RWPE1 (cell line): ENCODE data around the gene KCTD16.

Source experiments
- CTCF ChIA-PET: fragments of 350-600 bp; sonication (Branson Sonifier 250); formaldehyde crosslinking; extraction: SDS; loops from one replicate; lab custom pipeline; 2021; lab: Yijun Ruan, JAX
- POLR2A ChIA-PET: fragments of 400-600 bp; formaldehyde crosslinking; extraction: SDS; loops from one replicate; lab custom pipeline; 2020; ENCODE audit warnings: antibody characterized with exemption; ENCODE audit not compliant: low non-redundant PET; lab: Yijun Ruan, JAX
- DNase-seq: peaks from one replicate; pipeline ENCODE4 v3.0.0; 2012; ENCODE audit warnings: low spot score
- H3K27ac ChIP-seq: fragments of 450-650 bp; 2 replicates; pipeline ENCODE4 v1.5.1; 2017
- TF ChIP-seq, protein P1 (sequence below): fragments of 450-650 bp; conservative IDR thresholded peaks from 2 replicates; pipeline ENCODE4 v1.5.1; 2017; ENCODE audit warnings: low read depth, mild to moderate bottlenecking

The KCTD16 gene

DNA sequence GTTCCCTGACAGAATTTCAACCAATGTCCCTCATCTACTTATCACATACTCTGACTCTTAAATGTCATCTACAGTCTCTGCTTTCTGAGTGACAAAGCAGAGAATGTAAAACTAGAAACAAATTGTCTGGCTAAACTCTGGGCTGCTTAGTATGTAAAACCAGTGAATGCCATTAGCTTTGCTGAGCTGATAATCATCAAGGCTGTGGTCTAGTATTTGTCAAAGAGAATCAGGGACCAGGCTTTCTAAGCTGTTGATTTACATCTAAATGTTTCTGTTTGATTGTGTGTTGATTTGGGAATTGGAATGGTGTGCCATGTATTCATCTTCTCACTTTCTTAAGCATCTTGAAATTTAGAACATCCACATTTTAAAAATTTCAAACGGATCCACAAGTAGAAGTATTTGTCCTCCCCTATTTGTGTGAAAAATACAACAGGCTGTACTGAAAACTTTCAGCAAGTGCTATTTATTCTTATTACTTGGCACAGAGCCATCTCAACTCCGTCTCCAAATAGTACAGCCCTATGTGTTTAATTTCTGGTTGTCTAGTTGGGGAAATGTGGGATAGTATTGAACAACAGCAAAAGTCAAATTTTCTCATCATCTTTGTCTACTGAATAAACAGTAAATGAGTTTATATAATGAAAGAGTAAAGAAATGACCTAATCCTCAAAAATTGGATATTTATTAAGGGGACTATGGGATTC lies 251.5 kb downstream of the KCTD16 start:
- CTCF ChIA-PET = no interaction called here
- POLR2A ChIA-PET = no interaction called here
- no peak for DNase-seq
- no peak overlapping the region for H3K27ac ChIP-seq
- TF ChIP-seq, protein P1, sequence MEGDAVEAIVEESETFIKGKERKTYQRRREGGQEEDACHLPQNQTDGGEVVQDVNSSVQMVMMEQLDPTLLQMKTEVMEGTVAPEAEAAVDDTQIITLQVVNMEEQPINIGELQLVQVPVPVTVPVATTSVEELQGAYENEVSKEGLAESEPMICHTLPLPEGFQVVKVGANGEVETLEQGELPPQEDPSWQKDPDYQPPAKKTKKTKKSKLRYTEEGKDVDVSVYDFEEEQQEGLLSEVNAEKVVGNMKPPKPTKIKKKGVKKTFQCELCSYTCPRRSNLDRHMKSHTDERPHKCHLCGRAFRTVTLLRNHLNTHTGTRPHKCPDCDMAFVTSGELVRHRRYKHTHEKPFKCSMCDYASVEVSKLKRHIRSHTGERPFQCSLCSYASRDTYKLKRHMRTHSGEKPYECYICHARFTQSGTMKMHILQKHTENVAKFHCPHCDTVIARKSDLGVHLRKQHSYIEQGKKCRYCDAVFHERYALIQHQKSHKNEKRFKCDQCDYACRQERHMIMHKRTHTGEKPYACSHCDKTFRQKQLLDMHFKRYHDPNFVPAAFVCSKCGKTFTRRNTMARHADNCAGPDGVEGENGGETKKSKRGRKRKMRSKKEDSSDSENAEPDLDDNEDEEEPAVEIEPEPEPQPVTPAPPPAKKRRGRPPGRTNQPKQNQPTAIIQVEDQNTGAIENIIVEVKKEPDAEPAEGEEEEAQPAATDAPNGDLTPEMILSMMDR = no peak

DNA sequence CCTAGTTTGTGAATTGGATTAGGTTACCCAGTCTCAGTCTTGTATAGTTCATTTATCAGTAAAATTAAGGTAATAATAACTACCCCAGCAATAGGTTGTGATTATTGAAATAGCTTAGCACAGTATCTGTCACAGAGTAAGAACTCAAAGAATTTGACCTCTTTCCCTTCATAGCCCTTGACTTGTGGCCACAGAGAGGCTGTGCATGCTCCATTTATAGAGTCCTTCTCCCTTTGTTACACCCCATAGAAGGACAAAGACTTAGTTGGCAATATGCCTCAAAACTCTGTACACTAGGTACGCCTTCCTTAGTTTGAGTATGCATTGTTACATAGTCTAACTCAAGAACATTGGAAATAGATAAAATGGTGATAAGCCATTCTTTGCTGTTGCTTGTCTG lies 257.2 kb downstream of the KCTD16 start:
- ChIA-PET CTCF (interaction anchor here (0.9 kb wide), 1 partner anchor 11 kb away, joined by 4 read pairs; no protein-coding TSS in a partner anchor), POLR2A (no interaction called here)
- DNase-seq = no peak
- no peak overlapping the region for H3K27ac ChIP-seq
- TF ChIP-seq, protein P1 = no peak

DNA sequence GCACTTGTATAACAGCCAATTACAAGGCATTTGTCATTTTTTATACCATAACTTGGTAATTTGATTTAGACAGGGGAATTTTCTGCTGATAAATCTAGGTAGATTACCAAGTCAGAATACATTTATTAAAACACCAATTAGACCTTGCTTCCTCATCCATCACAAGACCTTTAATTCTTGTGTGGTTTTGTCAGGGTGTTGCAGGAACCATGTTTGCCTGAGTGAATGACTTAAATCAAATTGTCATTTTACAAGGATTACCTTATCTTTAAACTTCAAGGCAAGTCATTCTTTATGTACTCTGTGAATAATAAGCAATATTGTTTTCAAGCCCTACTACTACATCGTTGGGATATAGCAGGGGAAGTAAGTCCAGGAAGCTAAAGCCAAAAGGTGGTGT lies 257.7 kb downstream of the KCTD16 start:
- no peak overlapping the region for H3K27ac ChIP-seq
- CTCF ChIA-PET = no interaction called here
- TF ChIP-seq, protein P1 = no peak
- no peak for DNase-seq
- POLR2A ChIA-PET = no interaction called here

DNA sequence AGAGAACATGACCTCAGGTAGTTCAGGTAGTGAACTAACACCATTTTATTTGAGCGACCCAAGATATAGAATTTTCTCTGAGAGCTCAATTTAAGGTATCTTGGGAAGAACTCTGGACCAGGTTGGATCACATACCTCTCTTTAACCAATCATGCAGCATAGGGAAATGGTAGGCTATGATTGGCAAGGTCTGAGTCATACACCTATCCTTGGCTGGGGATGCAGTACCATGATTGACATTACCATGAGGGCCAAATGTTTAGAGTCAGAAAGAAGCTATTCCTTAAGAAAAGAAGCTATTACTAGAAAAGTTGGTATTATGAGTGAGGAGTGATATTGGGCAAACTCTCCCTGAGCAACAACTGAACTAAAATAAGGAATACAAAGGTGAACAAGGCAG lies 258.7 kb downstream of the KCTD16 start:
- ChIA-PET POLR2A (no interaction called here), CTCF (no interaction called here)
- DNase-seq = no peak
- TF ChIP-seq, protein P1 = no peak
- no peak overlapping the region for H3K27ac ChIP-seq

DNA sequence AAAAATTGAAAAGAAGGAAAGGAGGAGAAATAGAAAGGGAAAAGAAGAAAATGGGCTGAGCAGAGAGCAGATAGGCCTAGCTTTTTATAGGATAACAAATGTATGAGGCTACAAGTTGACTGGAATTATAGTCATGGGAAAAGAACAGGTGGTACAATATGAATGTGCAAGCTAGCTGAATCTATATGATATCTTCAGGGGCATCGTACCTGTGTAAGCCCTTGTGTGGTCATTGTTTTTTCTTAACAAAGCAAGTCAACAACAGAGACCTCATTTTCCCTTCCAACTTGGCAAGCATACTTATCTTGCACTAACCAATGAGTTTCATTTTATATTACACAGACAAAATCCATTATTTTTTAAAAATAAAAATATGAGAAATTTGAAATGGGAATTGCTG lies 259.2 kb downstream of the KCTD16 start:
- TF ChIP-seq, protein P1 = no peak
- no peak overlapping the region for H3K27ac ChIP-seq
- POLR2A ChIA-PET = no interaction called here
- DNase-seq = no peak
- CTCF ChIA-PET = no interaction called here

DNA sequence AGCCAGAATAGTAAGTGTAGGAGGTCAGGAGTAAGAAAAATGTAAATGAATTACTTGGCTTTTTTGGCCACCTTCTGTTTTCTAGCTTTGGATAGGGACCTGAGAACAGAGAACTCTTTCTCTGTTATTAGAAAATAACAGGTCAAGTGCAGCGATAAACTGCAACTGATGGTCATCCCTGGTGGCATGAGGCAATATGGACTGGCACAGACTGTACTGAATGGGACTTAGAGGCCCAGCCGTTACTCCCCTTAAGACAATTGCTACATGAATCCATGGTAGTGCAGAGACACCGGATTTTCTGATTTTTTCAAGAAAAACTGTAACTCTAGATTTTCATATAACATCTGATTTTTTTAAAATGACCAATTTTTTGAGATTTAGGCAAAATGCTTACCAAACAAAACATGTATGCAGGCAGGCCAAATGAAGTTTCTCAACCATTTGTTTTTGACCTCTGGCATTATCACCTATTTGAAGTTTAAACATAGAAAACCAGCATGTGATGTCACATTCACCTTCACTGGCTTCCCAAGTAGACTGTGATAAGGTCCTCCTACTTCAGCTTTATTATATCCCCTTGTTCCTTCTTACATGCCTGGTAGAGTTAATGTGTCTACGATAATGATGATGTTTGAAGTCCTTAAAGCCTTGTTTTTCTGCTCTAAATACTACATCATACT lies 262.6 kb downstream of the KCTD16 start:
- ChIA-PET CTCF (interaction anchor here (0.6 kb wide), 1 partner anchor 32 kb away, joined by 3 read pairs; no protein-coding TSS in a partner anchor), POLR2A (no interaction called here)
- DNase-seq = no peak
- H3K27ac ChIP-seq = no peak overlapping the region
- TF ChIP-seq, protein P1 = no peak
